ENCODE results near the gene C10orf71.

C10orf71 gene

DNA sequence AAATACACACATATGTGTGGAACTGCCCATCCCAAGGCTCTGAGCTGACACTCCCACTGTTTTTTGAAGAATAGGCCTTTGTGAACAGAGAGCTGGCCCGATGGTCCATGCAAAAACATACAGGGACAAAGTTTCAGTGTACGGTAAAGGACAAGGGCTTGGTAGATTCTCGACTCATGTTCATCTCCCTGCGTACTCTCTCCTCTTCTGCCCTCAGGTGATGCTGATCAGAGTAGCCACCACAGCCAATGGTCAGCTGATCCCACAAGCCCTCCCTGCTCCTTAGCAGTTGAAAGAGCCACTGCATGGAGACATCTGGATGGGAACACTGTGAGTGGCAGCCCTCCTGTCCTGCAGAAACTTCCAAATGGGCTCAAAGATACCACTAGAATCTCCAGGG is 23.1 kb upstream of the C10orf71 start:
- no peak for DNase-seq

DNA sequence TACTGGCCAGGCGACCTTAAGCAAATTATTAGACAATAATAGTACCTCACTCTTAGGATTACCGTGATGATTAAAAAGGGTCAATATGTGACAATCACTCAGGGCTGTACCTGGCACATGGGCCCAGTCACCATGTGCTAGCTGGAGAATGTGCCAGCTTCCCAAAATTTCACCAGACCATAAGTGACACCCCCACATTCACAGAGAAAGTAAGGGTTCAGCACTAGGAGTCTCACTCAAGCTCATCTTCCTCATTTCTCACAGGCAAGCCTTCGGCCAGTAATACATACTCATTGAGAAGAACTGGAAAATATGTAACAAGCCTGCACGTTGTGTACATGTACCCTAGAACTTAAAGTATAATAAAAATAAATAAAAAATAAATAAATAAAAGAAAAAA is 22.4 kb upstream of the C10orf71 start:
- DNase-seq, result no peak

DNA sequence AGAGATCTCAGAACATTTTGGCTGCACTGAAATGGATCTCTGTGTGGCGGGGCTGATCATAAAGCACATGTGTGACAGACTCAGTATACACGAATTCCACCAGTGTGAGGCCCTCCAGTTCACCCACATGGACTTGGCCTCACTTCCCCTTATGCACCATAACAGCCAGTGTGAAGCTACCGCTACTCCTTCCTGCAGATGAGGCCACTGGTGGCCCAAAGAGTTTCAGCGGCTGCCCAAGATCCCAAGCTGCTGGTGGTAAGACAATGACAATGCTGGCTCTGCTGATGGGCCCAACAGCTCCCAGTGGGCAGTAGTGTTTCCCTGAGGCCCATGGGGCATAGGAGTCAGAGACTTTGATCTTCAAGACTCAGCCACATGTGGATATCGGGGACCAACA is 21.0 kb upstream of the C10orf71 start:
- no peak for DNase-seq

DNA sequence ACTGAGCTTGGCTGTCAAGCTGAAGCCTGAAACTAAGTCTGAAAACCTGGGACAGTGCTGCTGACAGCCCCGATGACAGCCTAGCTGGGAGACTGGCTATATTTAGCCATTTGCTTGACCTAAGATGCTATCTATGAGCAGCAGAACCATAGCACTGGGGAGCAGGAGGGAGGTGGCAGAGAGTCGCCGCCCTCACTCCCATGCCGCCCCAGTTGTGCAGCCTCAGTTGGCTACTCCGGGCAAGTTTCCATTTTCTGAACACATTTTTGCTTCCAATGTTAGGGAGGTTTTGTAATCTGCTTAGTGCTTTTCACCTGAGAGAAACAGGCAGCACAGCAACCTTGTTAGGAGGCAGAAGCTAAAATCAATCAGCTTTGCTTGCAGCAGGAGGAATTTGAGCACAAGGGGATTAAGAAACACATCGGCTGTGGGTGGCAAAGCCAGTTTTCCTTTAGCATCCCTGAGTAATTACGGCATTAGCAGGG is 20.4 kb upstream of the C10orf71 start:
- no peak for DNase-seq

DNA sequence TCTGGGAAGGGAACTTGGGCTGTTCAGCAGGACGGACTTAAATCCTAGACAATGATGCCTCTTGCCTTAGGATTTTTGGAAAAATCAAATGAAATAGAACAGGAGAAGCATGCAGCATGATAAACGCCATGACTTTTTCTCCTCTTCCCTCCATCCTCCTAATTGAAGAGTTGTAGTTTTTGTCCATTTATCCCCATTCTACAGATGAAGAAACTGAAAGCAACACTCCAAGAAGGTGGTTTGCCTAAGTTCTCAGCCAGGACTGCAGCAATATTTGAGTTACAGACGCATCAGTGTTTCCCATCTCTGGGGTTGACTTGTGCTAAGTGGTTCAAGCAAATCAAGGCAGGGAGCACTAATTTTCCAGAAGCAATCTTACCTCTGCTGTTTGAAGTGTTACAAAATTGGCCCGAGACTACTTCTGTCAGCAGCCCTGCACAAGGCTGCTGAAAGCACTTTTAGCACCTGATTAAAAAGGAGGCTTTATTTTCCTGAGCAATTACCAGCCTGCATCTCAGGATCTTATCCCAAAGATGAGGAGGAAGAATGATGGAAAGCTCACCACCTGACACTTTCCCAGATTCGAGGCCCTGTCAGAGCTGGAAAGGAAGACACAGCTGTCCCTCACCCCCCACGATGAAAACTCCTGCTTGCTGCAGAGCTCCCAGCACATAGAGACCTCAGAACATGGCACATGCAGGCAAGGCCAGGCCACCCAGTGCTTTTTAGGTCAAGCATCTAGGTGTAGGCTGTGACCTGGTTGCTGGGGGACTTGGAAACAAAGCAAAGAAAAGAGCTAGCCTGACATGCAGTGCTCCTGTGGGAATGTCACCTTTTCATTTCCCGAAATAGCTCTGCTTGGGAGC is 19.7 kb upstream of the C10orf71 start:
- no peak for DNase-seq

DNA sequence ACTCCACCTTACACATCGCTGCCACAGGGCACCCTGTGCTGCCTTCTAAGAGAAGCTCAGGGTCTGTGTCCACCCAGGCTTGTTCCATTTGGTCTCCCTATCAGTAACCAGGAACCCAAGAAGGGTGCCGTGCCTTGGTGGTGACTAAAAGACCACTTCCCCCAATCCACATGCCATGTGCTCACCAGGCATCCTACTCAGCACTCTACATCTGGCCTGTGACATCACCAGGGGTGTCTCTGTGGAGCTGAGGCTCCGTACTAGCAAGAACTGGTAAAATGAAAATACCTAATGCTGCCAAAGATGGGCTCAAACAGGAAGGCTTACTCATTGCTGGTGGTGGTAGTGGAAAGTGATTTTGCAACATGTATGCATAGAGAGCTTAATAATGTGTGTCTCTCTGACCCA is 19.0 kb upstream of the C10orf71 start:
- no peak for DNase-seq

DNA sequence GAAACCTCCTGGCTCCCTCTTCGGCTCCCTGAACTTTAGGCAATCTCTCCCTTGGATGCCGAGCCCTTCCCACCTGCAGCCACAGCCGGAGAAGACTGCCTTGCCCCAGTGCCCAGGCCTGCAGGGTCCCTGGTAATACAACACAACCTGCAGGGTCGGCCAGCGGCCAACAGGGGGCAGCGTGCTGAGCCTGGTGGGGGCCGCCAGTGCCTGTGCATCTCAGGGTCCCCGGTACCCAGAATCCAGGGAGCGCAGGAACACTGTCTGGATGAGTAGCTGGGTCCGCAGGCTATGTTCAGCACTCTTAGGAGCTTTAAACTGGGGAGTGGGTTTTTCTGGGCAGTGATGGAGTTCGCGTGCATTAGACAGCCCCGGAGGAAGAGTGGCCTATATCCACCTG is 17.5 kb upstream of the C10orf71 start:
- no peak for DNase-seq

DNA sequence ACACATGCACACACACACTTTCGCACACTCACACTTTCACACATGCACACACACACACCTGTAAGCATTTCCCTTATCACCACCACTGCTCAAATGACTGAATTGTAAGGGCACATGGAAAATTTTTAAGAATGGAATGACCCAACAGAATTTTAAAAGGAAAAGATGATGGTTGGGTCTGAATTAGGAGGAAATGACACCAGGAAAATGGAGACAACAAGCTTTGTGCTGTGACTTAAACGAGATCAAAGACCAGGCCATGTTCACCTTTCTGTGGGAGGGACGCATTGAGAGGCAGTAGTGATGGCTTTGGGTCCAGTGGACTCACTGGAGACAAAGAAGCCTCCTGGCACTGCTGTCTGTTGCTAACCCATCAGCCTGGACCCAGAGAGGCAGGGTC is 16.7 kb upstream of the C10orf71 start:
- DNase-seq, result no peak

DNA sequence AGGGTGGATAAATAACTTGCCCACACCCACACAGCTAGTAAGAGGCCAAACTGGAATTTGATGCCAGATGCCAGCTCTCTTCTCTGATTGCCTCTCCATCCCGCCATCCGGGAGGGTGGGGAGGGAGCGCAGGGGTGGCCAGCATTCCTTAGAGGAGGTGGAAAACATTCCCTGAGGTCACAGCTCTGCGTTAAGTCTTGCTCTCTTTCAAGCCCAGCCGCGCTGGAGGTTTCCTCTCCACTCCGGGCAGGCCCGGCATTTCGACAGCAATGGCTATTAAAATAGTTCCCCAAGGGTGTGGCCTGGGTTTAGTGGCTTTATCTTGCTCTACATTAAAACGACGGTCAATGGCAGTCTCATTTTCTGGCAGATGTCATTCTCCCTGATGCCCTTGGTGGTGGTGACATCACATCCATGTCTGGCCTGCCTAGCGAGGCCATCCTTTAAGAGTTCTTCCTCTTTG is 16.1 kb upstream of the C10orf71 start:
- no peak for DNase-seq

DNA sequence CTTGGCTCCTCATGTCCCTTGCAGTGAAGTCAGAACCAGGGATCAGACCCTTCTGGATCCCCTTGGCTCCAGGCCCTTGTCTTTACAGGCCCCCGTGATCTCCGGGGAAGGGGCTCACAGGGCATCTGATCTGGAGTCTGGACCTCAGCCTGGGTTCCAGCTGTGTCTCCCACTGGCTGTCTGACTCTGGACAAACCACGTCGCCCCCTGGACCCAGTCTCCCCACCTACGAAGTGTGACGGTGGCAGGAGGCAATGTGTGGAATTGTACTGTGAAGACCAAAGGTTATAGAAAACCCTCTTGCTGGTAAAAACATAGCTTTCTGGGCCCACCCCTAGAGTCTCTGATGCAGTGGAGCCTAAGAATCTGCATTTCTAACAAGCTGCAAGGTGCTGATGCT is 15.5 kb upstream of the C10orf71 start:
- no peak for DNase-seq

DNA sequence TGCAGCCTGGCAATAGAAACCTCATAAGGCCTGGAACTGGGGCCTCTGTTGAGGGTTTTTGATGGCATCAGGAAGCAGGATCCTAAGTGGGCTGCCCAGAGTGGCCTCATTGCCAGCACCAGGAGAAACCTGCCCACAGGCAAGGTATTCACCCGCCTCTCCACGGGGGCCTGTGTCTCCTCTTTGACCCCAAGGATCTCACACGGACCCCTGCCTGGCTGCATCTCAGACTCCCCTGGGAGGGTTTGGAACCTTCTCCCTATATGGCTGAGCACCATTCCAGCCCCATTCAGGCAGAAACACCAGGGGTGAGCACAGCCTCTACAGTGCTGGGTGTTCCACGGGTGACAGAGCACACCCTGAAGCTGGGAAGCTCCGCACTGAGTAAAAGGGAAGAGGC is 14.6 kb upstream of the C10orf71 start:
- no peak for DNase-seq

DNA sequence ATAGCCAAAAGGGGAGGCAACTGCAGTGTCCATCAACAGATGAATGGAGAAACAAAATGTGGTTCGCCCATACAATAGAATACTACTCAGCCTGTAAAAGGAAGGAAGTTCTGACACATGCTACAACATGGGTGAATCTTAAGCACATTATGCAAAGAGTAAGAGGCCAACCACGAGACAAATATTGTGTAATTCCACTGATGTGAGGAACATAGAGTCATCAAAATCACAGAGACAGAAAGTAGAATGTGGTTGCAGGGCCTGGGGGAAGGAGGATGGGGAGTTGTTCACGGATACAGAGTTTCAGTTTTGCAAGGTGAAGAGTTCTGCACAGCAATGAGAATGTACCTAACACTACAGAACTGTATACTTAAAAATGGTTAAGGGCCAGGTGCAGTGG is 13.7 kb upstream of the C10orf71 start:
- no peak for DNase-seq

DNA sequence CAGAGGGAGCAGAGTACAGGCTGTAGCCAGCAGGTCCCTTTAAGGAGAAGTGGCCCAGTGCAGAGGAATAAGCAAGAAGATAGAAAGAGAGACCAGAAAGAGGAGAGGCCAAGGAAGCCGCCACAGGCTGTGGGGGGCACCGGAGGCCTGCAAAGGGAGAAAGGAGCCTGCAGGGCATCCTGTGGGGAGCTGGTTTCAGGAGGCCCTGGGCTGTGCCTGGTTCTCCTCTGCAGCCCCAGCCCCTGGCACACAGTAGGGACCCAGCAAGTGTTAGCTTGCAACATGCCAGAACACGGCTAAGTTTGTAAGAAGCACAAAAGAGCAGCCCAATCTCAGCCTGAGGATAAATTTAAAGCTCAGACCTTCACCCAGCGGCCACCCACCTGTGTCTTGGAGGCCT is 12.3 kb upstream of the C10orf71 start:
- DNase-seq, result no peak

DNA sequence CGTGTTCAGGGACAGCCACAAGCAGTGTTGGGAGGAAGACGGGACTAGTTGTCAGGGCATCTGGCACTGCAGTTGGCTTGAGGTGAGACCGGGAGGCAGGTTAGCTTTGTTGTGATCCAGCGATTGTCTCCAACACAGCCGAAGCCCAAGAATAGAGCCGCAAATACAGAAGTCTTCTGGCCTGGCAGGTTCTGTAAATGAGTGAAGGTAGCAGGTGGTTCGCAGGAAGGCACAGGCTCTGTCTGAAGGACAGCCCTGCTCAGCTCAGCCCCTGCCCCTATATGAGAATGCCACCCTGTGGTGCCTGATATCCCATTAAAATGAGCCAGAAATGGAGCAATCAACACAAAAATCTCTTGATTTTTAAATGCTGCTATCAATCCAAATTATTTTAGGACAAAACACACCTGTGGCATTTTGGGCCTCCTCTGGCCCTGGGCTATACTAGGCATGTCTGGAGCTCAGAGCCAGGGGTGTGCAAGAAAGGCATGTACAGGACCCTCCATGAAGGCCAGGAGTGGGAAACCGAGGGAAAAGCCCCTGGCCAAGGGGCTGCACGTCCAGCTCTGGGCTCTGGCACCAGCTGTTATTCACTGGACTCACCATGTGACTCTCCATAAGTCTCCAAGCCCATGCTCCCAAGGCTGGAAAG is 11.2 kb upstream of the C10orf71 start:
- DNase-seq, result no peak

DNA sequence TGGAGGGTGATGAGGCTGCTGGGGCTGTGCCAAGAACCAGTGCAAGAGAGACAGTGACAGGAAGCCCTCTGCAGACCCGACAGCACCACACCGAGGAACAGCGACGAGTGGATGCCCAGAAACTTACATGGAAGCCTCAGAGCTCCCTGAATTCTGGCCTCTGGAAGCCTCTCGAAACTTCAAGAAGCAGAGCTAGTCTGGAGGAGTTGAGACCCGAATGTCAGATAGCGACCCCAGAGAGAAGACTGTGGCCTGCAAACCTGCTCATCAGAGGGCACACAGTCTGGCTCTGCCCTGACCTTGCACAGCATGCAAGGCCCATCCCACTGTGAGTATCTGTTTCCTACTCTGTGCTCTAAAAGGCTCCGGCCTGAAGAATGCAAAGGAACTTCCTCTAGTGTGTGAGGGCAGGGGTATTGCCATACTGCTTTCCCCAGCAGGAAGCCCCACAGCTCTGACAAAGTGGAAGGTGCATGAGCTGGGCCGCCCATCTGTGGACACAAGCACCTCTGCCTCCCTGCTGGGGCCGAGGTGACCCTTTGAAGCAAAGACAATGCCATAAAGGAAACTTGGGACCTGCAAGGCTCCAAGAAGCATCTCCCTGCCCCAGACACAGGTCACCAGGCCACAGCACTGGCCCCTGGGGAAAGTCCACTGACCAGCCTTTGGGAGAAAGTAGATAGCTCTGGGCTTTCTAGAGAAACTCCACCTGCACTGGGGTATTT is 10.5 kb upstream of the C10orf71 start:
- no peak for DNase-seq

DNA sequence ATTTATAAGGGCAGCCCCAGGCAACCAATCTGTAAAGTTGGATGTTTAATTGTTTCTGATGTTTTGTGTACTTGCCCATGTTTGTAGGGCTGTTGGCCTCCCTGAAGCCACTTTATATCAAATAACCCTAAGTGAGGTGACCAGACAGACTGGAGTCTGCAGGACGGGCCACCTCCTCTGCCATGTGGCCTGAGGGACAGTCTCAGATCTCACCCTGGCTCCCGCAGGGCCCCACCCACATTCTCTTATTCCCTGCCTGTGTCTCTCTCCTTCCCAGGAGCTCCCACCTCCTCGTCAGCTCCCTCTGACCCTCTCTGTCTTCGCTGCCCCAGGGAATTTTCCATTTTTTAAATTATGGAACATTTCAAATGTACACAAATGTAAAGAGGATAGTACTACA is 9.5 kb upstream of the C10orf71 start:
- no peak for DNase-seq

DNA sequence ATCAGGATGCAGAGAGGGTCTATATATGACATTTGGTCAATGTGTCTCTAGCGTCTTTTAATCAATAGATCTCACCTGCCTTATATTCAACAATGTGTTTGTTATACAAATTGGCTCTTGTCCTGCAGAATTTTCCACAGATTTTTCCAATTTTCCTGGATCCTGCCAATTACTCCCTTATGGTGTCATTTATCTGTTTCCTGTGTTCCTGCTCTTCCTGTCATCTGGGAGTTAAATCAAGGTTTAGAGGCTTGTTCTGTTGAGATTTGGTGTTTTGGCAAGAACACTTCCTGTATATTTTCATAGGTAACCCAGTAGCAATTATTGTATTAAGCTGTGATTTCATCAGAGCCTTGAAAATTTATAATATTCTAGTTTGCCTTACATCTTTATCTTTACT is 8.8 kb upstream of the C10orf71 start:
- no peak for DNase-seq

DNA sequence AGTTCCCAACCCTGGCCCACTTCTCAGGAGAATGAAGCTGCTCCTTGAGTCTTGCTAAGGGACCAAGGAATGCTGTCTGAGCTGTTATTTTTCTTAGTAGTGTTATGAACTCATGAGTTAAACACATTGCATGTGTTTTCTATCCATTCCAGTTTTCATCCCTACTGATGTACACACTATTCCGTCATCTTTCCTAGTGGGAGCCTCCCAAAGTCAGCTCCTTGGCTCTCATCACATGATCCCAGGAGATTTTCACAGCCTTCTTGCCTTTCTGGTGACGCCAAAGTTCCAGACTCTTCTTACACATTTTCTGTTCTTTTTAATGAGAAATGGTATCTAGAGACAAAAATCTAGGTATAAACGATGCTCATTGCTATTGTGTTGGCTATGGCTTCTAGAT is 8.4 kb upstream of the C10orf71 start:
- DNase-seq, result no peak

DNA sequence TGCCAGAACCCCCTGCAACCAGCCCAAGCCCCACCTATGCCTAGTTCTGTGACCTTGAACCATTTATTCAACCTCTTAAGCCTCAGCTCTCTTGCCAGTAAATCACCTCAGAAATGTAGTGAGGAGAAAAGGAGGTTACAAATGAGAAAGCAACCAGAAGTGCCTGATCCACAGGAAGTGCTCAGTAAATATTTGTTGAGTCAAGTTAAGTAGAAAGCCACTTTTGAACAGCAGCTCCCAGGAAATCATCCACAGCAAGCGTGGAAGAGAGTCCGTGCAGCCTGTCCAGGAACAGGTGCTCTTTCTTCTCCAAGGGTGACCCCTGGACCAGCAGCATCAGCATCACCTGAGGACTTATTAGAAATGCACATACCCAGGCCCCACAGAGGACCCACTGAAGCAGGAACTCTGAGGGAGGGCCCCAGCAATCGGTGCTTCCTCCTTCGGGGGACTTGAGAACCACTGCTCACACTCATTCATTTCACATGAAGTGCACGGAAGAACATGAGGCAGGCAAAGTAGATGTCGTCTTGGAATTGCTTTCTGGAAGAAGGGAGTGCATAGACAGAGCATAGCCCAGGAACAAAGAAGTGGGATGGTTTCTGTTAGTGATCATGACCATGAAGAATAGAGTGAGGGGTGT is 6.3 kb upstream of the C10orf71 start:
- DNase-seq, result no peak

DNA sequence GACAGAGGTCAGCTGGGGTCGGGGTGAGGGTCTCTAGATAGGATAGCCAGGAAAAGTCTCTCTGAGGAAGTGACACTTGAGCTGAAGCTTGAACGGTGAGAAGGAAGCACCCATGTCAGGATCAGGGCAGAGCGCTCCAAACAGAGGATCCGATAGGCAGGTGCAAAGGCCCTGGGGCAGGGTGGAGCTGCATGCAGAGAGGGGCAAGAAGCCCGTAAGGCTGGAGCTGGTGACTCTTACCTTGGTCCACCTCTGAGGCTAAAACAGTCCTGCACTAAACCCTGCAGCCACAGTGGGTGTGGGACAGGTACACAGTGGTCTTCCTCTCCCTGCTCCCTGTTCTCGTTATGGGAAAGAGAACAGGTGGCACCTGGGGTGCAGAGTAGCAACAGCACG is 5.8 kb upstream of the C10orf71 start:
- DNase-seq, result no peak

DNA sequence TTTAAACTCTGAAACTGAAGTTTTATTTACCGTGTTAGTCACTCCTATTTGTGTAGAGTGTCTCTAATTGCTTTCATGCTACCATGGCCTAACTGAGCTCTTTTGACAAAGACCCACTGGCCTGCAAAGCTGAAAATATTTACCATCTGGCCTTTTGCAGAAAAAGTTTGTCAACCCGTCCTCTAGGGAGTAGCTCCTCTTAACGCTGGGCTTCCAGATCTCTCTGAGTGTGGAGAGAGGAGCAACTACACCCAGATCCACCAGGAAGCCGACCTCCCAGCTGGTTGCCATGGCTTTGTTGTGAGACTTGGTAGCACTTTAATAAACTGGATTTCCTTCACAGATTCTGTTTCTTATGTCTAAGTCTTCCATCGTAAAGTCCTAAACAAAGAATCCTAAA is 4.2 kb upstream of the C10orf71 start:
- DNase-seq, result no peak

DNA sequence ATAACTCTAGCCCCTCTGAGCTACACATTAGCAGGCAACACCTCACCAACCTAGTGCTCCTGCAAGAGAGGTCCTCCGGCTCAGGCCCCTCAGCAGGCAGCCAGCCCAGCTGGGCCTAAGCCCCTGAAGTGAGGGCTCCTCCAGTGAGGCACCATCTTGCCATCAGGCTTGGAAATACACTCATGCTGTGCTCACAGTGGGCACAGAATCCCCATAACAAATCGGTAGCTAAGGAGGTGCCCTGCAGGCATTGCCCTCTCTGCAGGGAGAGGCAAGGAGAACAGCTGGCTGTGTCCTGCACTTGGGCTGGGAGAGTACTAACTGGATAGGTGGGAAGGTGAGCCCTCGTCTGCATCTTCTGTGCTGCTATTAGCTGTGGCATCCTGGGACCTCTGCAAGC is 3.7 kb upstream of the C10orf71 start:
- DNase-seq, result no peak

DNA sequence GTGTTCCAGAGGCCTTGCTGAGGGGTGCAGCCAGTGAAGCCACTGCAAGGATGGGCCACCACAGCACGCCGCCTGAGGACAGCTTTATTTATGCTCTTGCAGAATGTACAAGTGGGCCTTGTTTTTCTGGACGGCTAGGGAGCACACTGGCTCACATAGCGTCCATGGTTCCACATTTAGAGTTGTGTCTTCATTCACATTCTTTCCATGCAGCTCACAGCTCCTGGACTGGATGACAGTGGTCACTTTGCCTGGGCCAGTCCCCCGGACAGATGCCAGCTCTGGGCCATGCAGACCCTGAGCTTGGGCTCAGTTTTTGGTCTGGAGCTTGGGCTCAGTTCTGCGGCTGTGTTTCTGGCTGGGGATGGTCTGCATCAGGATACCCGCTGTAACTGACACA is 2.6 kb upstream of the C10orf71 start:
- DNase-seq, result no peak

Data from activated CD4-positive, alpha-beta T cell treated with anti-CD3 and anti-CD28 coated beads, Interleukin-2, amount 50 U/mL, for 4 hours (primary cell).